K562 (cell line): ENCODE data around the gene PEX3. TPM values are rescaled to one million over a fixed set of nuclear protein-coding genes. Genes with fewer than 3 reads are reported as not detected.

Experiments
- ARID1B ChIP-seq: fragments of 450-650 bp; IDR thresholded peaks from 2 replicates; pipeline ENCODE4 v1.6.1; 2016; ENCODE audit warnings: antibody characterized with exemption, mild to moderate bottlenecking, inconsistent platforms
- ATF7 ChIP-seq: fragments of 450-650 bp; IDR thresholded peaks from 2 replicates; pipeline ENCODE4 v1.7.1; 2014; ENCODE audit warnings: mild to moderate bottlenecking, moderate library complexity
- BMI1 ChIP-seq: fragments of 150-350 bp; IDR thresholded peaks from 2 replicates; pipeline ENCODE4 v1.6.1; 2014; ENCODE audit warnings: low read length
- CBFA2T3 ChIP-seq: fragments of 450-650 bp; IDR thresholded peaks from 2 replicates; pipeline ENCODE4 v1.6.1; 2017
- KDM1A ChIP-seq, 2 experiments: fragments of 450-650 bp; IDR thresholded peaks; 2 replicates each; pipeline ENCODE4 v1.6.1; 2016; ENCODE audit warnings: mild to moderate bottlenecking in 2 of 2
- MIER1 ChIP-seq: fragments of 450-650 bp; IDR thresholded peaks from 2 replicates; pipeline ENCODE4 v1.6.1; 2016; ENCODE audit warnings: antibody characterized with exemption, mild to moderate bottlenecking, low read depth
- MTA2 ChIP-seq: fragments of 450-650 bp; IDR thresholded peaks from 2 replicates; pipeline ENCODE4 v1.6.1; 2016; ENCODE audit warnings: low read depth
- NEUROD1 ChIP-seq: fragments of 150-350 bp; IDR thresholded peaks from 2 replicates; pipeline ENCODE4 v1.6.1; 2014; ENCODE audit warnings: borderline replicate concordance, low read length, low read depth; ENCODE audit not compliant: partially characterized antibody
- POLR2A ChIP-seq: fragments of 450-650 bp; conservative IDR thresholded peaks from 2 replicates; pipeline ENCODE4 v1.6.1; 2016
- SOX6 ChIP-seq: fragments of 450-650 bp; IDR thresholded peaks from 2 replicates; pipeline ENCODE4 v1.6.1; 2014; ENCODE audit warnings: mild to moderate bottlenecking
- SRF ChIP-seq, 2 experiments: fragments of 250-450, 450-650 bp in 1 of 2; sonication (Bioruptor Pico) in 1 of 2; sonication (generic) in 1 of 2; formaldehyde crosslinking; IDR thresholded peaks; 2 replicates each; pipeline versions ENCODE4 v1.5.0 to v1.5.1; 2020 to 2022; ENCODE audit warnings: mild to moderate bottlenecking in 1 of 2, missing genetic modification reagents in 1 of 2
- TEAD1 ChIP-seq, 2 experiments: fragments of 450-650 bp in 1 of 2; sonication (generic) in 1 of 2; formaldehyde crosslinking; IDR thresholded peaks; 2 replicates each; pipeline versions ENCODE4 v1.4.0 to v1.8.0; 2020 to 2022; ENCODE audit warnings: mild to moderate bottlenecking in 2 of 2, missing genetic modification reagents in 1 of 2
- ZNF324 ChIP-seq: fragments of 250-450 bp; sonication (Bioruptor Pico); IDR thresholded peaks from 2 replicates; pipeline ENCODE4 v1.4.0; 2020; ENCODE audit warnings: mild to moderate bottlenecking
- ZNF79 ChIP-seq: fragments of 250-450 bp; sonication (Bioruptor Pico); IDR thresholded peaks from 2 replicates; pipeline ENCODE4 v1.4.0; 2020; ENCODE audit warnings: low read depth, mild to moderate bottlenecking, moderate library complexity
- ZSCAN29 ChIP-seq: fragments of 450-650 bp; IDR thresholded peaks from 2 replicates; pipeline ENCODE4 v1.6.1; 2017
- polyA plus RNA-seq, 8 experiments: library from polyadenylated mRNA; depleted of rRNA in 4 of 8; stranded (reverse) in 5 of 8; unstranded in 3 of 8; fragments of >200 nt; fragmentation: Nextera tagmentation in 2 of 8; fragmentation: Illumina TruSeq in 1 of 8; extraction: Ambion mirVana in 2 of 8; extraction: Trizol in 1 of 8; gene quantifications; 2 replicates each; pipeline versions ENCODE4 v1.2.1 to v1.2.3, GENCODE V29; 2011 to 2014; ENCODE audit warnings: inconsistent platforms in 1 of 8, missing spikeins in 1 of 8
- total RNA-seq, 7 experiments: library from RNA; depleted of rRNA in 6 of 7; stranded (reverse); fragments of >200 nt in 6 of 7; fragmentation: Illumina TruSeq in 2 of 7; extraction: Trizol in 2 of 7; gene quantifications; 2 replicates each; pipeline versions ENCODE4 v1.2.1 to v1.2.3, GENCODE V29; 2011 to 2021; ENCODE audit warnings: low replicate concordance in 1 of 7
- TF ChIP-seq, protein P1 (sequence below), 2 experiments: fragments of 150-350 bp in 1 of 2; IDR thresholded peaks; 2 replicates each; pipeline ENCODE4 v1.6.1; 2012 to 2016; ENCODE audit warnings: low read depth in 2 of 2, low read length in 2 of 2, mild to moderate bottlenecking in 1 of 2, moderate library complexity in 1 of 2
- TF ChIP-seq, protein P2 (sequence below): fragments of 250-450 bp; sonication (Bioruptor Pico); IDR thresholded peaks from 2 replicates; pipeline ENCODE4 v1.8.0; 2021; ENCODE audit warnings: borderline replicate concordance, mild to moderate bottlenecking, moderate library complexity; ENCODE audit not compliant: poor library complexity, severe bottlenecking
- TF ChIP-seq, protein P3 (sequence below): fragments of 250-450 bp; sonication (Bioruptor Pico); IDR thresholded peaks from 2 replicates; pipeline ENCODE4 v1.8.0; 2021; ENCODE audit warnings: moderate library complexity, mild to moderate bottlenecking, inconsistent platforms
- TF ChIP-seq, protein P4 (sequence below): fragments of 250-450 bp; sonication (Bioruptor Pico); IDR thresholded peaks from 2 replicates; pipeline ENCODE4 v1.4.0; 2020; ENCODE audit warnings: mild to moderate bottlenecking, moderate library complexity

The PEX3 gene
- total and polyA plus RNA-seq, 9 of the 15 experiments (the other 6 are each of a cell fraction or from before 2014, with no cell fraction given) = 17.3 to 69.6 (median 32.7) TPM

DNA sequence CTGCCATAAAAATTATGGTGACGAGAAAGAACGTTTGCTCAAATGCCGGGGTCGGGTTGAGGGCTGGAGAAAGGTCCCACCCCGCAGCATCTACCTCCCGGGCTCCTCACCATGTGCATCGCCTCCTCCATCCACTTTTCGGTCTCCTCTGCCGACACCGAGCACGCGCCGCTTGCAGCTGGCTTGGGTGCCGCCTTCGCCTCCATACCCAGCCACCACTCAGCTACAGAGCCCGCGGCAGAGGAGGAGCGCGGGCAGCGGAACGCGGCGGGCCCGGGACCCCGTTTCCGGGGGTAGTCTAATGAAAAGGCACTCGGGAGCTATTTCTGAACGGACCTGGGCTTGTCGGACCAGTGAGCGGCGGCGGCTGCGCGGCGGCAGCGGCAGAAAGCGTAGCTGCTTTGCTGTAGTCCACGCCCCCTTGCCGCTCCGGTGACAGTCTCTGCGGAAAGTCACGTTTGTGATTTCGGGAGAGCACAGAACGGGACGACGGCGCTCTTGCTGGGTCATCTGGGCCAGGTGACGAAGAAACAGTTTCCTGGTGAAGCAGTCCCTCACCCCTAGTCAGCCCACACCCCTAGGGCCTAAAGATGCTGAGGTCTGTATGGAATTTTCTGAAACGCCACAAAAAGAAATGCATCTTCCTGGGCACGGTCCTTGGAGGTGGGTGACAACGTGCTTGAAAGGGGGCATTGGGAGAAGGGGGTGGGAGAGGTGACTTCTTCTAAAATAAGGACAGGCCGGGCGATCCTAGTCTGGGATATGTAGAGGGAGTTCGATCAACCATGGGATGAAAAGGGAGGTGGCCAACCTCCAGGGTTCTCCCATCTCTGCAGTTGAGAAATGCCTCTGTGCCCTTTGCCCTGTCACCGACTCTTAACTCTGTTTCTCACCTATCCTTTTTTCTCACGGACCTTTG is at the start of gene PEX3, which contains the start of gene ADAT2 (continued):
- TF ChIP-seq, protein P1, sequence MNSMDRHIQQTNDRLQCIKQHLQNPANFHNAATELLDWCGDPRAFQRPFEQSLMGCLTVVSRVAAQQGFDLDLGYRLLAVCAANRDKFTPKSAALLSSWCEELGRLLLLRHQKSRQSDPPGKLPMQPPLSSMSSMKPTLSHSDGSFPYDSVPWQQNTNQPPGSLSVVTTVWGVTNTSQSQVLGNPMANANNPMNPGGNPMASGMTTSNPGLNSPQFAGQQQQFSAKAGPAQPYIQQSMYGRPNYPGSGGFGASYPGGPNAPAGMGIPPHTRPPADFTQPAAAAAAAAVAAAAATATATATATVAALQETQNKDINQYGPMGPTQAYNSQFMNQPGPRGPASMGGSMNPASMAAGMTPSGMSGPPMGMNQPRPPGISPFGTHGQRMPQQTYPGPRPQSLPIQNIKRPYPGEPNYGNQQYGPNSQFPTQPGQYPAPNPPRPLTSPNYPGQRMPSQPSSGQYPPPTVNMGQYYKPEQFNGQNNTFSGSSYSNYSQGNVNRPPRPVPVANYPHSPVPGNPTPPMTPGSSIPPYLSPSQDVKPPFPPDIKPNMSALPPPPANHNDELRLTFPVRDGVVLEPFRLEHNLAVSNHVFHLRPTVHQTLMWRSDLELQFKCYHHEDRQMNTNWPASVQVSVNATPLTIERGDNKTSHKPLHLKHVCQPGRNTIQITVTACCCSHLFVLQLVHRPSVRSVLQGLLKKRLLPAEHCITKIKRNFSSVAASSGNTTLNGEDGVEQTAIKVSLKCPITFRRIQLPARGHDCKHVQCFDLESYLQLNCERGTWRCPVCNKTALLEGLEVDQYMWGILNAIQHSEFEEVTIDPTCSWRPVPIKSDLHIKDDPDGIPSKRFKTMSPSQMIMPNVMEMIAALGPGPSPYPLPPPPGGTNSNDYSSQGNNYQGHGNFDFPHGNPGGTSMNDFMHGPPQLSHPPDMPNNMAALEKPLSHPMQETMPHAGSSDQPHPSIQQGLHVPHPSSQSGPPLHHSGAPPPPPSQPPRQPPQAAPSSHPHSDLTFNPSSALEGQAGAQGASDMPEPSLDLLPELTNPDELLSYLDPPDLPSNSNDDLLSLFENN (IDR thresholded peaks at IDR 0.05; ENCODE audit: low read depth in 2 of 2, low read length in 2 of 2) = no peak; a peak in 1 of 4 replicates
- TF ChIP-seq MIER1 (no peak), ARID1B (no peak; the same call in 1 of the 2 replicates), ZNF324 (CRISPR knock-in tag) (no peak), ZSCAN29 (no peak), ZNF79 (CRISPR knock-in tag) (no peak), CBFA2T3 (no peak), KDM1A (IDR thresholded peaks at IDR 0.05) (no peak; a peak in 1 of 4 replicates), SOX6 (peak; percentile 83), BMI1 (no peak; the same call in 1 of the 2 replicates), MTA2 (no peak), POLR2A (peak; percentile 96), ATF7 (peak; percentile 86), SRF (CRISPR knock-in tag; IDR thresholded peaks at IDR 0.05) (no peak), TEAD1 (CRISPR knock-in tag; IDR thresholded peaks at IDR 0.05) (peak in 1 of 2 experiments; percentile 85; a peak in 2 of 4 replicates), NEUROD1 (peak; percentile 89)
- TF ChIP-seq, protein P2, sequence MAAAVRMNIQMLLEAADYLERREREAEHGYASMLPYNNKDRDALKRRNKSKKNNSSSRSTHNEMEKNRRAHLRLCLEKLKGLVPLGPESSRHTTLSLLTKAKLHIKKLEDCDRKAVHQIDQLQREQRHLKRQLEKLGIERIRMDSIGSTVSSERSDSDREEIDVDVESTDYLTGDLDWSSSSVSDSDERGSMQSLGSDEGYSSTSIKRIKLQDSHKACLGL (CRISPR knock-in tag) = peak; percentile 44
- TF ChIP-seq, protein P3, sequence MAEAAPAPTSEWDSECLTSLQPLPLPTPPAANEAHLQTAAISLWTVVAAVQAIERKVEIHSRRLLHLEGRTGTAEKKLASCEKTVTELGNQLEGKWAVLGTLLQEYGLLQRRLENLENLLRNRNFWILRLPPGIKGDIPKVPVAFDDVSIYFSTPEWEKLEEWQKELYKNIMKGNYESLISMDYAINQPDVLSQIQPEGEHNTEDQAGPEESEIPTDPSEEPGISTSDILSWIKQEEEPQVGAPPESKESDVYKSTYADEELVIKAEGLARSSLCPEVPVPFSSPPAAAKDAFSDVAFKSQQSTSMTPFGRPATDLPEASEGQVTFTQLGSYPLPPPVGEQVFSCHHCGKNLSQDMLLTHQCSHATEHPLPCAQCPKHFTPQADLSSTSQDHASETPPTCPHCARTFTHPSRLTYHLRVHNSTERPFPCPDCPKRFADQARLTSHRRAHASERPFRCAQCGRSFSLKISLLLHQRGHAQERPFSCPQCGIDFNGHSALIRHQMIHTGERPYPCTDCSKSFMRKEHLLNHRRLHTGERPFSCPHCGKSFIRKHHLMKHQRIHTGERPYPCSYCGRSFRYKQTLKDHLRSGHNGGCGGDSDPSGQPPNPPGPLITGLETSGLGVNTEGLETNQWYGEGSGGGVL = no peak
- TF ChIP-seq, protein P4, sequence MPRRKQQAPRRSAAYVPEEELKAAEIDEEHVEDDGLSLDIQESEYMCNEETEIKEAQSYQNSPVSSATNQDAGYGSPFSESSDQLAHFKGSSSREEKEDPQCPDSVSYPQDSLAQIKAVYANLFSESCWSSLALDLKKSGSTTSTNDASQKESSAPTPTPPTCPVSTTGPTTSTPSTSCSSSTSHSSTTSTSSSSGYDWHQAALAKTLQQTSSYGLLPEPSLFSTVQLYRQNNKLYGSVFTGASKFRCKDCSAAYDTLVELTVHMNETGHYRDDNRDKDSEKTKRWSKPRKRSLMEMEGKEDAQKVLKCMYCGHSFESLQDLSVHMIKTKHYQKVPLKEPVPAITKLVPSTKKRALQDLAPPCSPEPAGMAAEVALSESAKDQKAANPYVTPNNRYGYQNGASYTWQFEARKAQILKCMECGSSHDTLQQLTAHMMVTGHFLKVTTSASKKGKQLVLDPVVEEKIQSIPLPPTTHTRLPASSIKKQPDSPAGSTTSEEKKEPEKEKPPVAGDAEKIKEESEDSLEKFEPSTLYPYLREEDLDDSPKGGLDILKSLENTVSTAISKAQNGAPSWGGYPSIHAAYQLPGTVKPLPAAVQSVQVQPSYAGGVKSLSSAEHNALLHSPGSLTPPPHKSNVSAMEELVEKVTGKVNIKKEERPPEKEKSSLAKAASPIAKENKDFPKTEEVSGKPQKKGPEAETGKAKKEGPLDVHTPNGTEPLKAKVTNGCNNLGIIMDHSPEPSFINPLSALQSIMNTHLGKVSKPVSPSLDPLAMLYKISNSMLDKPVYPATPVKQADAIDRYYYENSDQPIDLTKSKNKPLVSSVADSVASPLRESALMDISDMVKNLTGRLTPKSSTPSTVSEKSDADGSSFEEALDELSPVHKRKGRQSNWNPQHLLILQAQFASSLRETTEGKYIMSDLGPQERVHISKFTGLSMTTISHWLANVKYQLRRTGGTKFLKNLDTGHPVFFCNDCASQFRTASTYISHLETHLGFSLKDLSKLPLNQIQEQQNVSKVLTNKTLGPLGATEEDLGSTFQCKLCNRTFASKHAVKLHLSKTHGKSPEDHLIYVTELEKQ (CRISPR knock-in tag) = no peak
